HEK293T (cell line): ENCODE results near the gene CALML5.

Source experiments
- CTCF ChIA-PET: fragments of 350-600 bp; formaldehyde crosslinking; extraction: SDS; loops from one replicate; lab custom pipeline; 2021; ENCODE audit warnings: antibody characterized with exemption, inconsistent platforms; lab: Yijun Ruan, JAX
- POLR2A ChIA-PET: fragments of 350-600 bp; formaldehyde crosslinking; extraction: SDS; loops from one replicate; lab custom pipeline; 2020; ENCODE audit warnings: antibody characterized with exemption, inconsistent platforms; lab: Yijun Ruan, JAX
- DNase-seq: peaks from one replicate; pipeline ENCODE4 v3.0.0; 2012; ENCODE audit warnings: mixed read lengths; ENCODE audit errors: extremely low spot score
- ARNT ChIP-seq: fragments of 450-650 bp; IDR thresholded peaks from 2 replicates; pipeline ENCODE4 v1.6.1; 2017; ENCODE audit warnings: mild to moderate bottlenecking
- BHLHE40 ChIP-seq: fragments of 450-650 bp; IDR thresholded peaks from 2 replicates; pipeline ENCODE4 v1.6.1; 2016; ENCODE audit warnings: mild to moderate bottlenecking, moderate library complexity, borderline replicate concordance
- CTBP1 ChIP-seq: fragments of 450-650 bp; IDR thresholded peaks from 2 replicates; pipeline ENCODE4 v1.6.1; 2016; ENCODE audit warnings: borderline replicate concordance
- ELF4 ChIP-seq: fragments of 450-650 bp; IDR thresholded peaks from 2 replicates; pipeline ENCODE4 v1.6.1; 2017; ENCODE audit warnings: antibody characterized with exemption
- FOXA1 ChIP-seq: fragments of 450-650 bp; IDR thresholded peaks from 2 replicates; pipeline ENCODE4 v1.6.1; 2016; ENCODE audit warnings: mild to moderate bottlenecking
- FOXK2 ChIP-seq: fragments of 450-650 bp; IDR thresholded peaks from 2 replicates; pipeline ENCODE4 v1.6.1; 2016; ENCODE audit warnings: mild to moderate bottlenecking
- FOXM1 ChIP-seq: fragments of 450-650 bp; IDR thresholded peaks from 2 replicates; pipeline ENCODE4 v1.6.1; 2017; ENCODE audit warnings: mild to moderate bottlenecking, borderline replicate concordance
- HDGF ChIP-seq: fragments of 450-650 bp; IDR thresholded peaks from 2 replicates; pipeline ENCODE4 v1.6.1; 2017; ENCODE audit warnings: antibody characterized with exemption, borderline replicate concordance
- L3MBTL2 ChIP-seq: fragments of 450-650 bp; conservative IDR thresholded peaks from 2 replicates; pipeline ENCODE4 v1.6.1; 2016; ENCODE audit warnings: mild to moderate bottlenecking
- LEF1 ChIP-seq: fragments of 450-650 bp; IDR thresholded peaks from 2 replicates; pipeline ENCODE4 v1.6.1; 2017; ENCODE audit warnings: mild to moderate bottlenecking, borderline replicate concordance
- NFRKB ChIP-seq: fragments of 450-650 bp; IDR thresholded peaks from 2 replicates; pipeline ENCODE4 v1.6.1; 2016; ENCODE audit warnings: mild to moderate bottlenecking, moderate library complexity
- SP1 ChIP-seq: fragments of 450-650 bp; IDR thresholded peaks from 2 replicates; pipeline ENCODE4 v1.6.1; 2017
- SUZ12 ChIP-seq: fragments of 450-650 bp; IDR thresholded peaks from 2 replicates; pipeline ENCODE4 v1.6.1; 2016; ENCODE audit warnings: mild to moderate bottlenecking
- TARDBP ChIP-seq: fragments of 450-650 bp; IDR thresholded peaks from 2 replicates; pipeline ENCODE4 v1.6.1; 2016
- ZNF384 ChIP-seq: fragments of 450-650 bp; IDR thresholded peaks from 2 replicates; pipeline ENCODE4 v1.6.1; 2016
- TF ChIP-seq, protein P1 (sequence below): fragments of 450-650 bp; IDR thresholded peaks from 2 replicates; pipeline ENCODE4 v1.6.1; 2016

The CALML5 gene

DNA sequence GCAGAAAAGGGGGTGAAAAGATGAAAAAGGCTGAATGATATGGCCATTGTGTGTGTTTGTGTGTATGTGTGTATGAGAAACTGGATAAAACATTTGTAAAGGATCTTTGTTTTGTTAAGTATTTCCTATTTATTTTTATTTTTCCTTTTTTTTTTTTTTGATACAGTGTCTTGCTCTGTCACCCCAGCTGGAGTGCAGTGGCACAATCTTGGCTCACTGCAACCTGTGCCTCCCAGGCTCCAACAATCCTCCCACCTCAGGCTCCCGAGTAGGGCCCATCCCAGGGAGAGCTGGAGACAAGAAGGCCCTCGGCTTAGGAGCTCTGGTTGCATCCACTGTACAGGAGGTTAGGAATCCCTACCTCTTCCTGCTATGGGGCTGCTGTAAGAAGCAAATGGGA is 6.9 kb upstream of the CALML5 start:
- no peak for TF ChIP-seq FOXK2
- no peak for TF ChIP-seq TARDBP
- no peak for TF ChIP-seq FOXM1
- no peak for TF ChIP-seq L3MBTL2
- no peak for TF ChIP-seq BHLHE40
- no peak for TF ChIP-seq CTBP1
- TF ChIP-seq SP1, result no peak
- no peak for TF ChIP-seq ELF4
- no peak for TF ChIP-seq ARNT
- TF ChIP-seq SUZ12, result no peak
- no peak for TF ChIP-seq NFRKB
- no peak for TF ChIP-seq ZNF384
- no peak for TF ChIP-seq HDGF
- no peak for TF ChIP-seq LEF1
- TF ChIP-seq, protein P1, sequence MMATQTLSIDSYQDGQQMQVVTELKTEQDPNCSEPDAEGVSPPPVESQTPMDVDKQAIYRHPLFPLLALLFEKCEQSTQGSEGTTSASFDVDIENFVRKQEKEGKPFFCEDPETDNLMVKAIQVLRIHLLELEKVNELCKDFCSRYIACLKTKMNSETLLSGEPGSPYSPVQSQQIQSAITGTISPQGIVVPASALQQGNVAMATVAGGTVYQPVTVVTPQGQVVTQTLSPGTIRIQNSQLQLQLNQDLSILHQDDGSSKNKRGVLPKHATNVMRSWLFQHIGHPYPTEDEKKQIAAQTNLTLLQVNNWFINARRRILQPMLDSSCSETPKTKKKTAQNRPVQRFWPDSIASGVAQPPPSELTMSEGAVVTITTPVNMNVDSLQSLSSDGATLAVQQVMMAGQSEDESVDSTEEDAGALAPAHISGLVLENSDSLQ, result no peak
- TF ChIP-seq FOXA1, result no peak
- ChIA-PET CTCF (interaction anchor here (0.6 to 0.7 kb wide), 2 partner anchors 12 to 110 kb away, joined by 3 to 4 read pairs; no protein-coding TSS in a partner anchor), POLR2A (no interaction called here)
- no peak for DNase-seq

DNA sequence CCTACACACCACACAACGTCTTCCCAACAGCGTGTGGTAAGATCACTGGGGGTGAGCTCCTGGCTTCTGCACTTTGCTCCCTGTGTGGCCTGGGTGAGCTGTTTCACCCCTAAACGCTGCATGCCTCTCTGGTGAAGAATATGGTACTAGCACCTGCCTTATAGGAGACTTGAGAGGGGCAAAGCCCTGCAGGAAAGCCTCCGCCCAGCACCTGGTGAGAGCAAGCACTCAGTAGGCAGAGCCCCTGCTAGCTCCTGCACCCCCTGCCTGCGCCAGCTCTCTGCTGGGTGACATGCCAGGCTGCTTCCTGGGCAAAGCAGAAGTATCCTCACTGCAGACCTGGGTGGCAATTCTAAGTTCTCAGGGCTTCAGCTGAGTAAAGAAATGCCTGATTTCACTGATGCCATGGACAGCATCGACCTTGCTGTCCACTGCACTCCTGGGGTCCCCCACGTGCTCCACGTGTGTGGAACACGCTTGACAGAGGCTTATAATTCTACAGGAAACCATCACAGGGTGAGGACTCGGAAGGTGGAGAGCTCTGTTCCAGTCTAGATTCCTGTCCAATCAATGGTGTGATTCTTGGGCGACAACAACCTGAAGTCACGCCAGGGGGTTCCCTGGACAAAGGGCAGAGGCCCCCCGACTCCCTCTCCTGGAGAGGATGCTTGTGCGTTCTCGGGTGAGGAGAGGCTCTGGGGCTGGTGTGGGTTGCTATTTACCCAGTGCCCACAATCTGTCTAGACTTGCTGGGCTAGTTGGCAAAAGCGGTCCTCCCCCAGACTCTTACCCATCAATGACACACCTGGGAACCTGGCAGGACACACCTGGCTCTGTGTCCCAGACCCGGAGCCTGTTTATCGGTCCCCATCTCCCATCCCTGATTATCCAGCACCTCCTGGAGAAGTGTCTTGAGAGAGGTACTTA is 5.0 kb upstream of the CALML5 start:
- no peak for DNase-seq
- ChIA-PET POLR2A (no interaction called here), CTCF (no interaction called here)
- TF ChIP-seq FOXK2, result no peak
- no peak for TF ChIP-seq HDGF
- no peak for TF ChIP-seq CTBP1
- no peak for TF ChIP-seq ARNT
- TF ChIP-seq ZNF384, result no peak
- no peak for TF ChIP-seq FOXM1
- TF ChIP-seq LEF1, result no peak

DNA sequence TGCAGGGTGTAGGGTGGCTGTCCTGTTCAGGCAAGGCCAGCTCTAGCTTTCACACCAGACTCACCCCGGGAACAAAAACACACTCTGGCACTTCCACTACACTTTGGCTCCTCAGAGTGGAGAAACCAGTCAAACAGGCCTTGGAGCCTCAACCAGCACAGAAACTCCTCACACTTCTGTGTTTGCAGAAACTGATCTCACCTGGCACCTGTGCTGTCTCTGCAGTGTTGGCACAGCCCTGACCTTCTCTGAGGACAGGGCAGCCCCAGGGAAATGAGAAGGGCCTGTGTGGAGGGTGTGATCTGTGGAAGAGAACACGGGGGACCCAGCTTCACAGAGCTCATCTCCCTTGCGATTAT is 4.1 kb upstream of the CALML5 start:
- TF ChIP-seq ZNF384 (no peak), NFRKB (no peak), SUZ12 (no peak), TARDBP (no peak)
- no peak for DNase-seq
- ChIA-PET POLR2A (interaction anchor here (1.2 kb wide), 1 partner anchor 45 kb away, joined by 3 read pairs; no protein-coding TSS in a partner anchor), CTCF (no interaction called here)

DNA sequence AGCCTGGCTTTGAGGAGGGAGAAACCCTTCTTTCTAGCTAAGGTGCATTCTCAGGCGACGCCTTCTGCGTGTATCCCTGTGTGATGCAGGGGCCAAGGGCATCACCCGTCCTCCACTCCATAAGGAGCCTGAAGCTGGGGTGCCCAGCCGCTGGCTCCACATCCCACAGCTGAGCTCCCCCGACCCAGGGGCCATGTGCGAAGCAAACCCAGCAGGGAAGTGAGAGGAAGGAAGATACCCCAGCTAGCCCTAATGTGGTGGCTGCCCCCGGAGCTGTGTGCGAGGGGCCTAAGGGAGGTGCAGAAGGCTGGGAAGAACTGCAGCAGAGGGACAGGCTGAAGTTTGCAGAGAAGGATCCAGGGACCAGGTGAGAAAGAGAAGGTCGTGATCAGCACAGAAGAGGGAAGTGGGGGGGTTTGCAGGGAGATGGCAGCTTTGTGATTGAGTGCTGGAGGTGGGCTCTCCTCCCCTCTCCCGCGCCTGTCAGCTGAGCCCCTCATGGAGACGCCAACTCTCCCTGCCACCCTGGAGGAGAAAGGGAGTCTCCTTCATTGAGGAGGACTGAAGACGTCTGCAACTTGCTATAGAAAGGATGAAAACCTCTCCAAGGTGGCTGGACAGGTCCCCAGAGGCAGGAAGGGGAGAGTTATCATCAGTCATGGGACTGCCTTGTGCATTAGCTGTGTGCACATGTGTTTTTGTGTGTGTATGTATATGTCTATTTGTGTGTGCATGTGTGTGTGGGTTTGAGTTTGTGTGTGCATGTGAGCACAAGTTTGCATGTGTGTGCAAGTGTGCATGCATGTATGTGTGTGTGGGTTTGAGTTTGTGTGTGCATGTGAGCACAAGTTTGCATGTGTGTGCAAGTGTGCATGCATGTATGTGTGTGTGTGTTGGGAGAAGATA is 3.5 kb upstream of the CALML5 start:
- DNase-seq, result no peak
- TF ChIP-seq HDGF, result no peak
- TF ChIP-seq, protein P1, result no peak
- no peak for TF ChIP-seq SP1
- TF ChIP-seq FOXK2, result no peak
- TF ChIP-seq ARNT, result no peak
- no peak for TF ChIP-seq L3MBTL2
- no peak for TF ChIP-seq ZNF384
- TF ChIP-seq ELF4, result no peak
- TF ChIP-seq FOXA1, result no peak
- TF ChIP-seq FOXM1, result no peak
- TF ChIP-seq CTBP1, result no peak
- no peak for TF ChIP-seq BHLHE40
- no peak for TF ChIP-seq SUZ12
- TF ChIP-seq NFRKB, result no peak
- no peak for TF ChIP-seq TARDBP
- no peak for TF ChIP-seq LEF1
- POLR2A ChIA-PET, result interaction anchor here (1.2 kb wide), 1 partner anchor 46 kb away, joined by 3 read pairs; no protein-coding TSS in a partner anchor
- CTCF ChIA-PET, result no interaction called here

DNA sequence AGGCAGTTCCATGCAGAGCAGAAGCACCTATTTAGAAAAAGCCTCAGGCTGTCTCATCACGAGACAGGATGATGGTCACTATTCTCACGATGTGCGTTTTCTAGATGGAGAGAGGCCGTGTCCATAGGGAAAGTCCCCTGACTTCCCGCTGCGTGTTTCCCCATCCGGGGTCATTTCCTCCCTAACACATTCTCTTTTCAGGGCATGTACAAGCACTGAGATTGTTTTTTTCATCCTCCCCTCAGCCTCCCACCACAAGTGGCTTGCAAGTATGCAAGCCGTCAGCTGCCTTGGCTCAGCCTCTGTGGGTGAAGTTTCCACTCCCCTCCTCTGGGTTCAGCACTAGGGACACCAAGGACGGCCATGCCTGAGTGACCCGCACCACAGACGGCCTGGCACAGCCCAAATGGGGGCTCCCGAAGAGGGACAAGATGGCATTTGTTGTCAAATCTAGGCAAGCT is 2.7 kb upstream of the CALML5 start:
- TF ChIP-seq CTBP1 (no peak), SUZ12 (no peak), FOXK2 (no peak), HDGF (no peak), BHLHE40 (no peak), FOXM1 (no peak), ELF4 (no peak), L3MBTL2 (no peak), SP1 (no peak), TARDBP (no peak), LEF1 (no peak), FOXA1 (no peak), NFRKB (no peak), ARNT (no peak)
- CTCF ChIA-PET, result interaction anchor here (0.8 kb wide), 1 partner anchor 59 kb away, joined by 4 read pairs; no protein-coding TSS in a partner anchor
- POLR2A ChIA-PET, result no interaction called here
- no peak for DNase-seq

DNA sequence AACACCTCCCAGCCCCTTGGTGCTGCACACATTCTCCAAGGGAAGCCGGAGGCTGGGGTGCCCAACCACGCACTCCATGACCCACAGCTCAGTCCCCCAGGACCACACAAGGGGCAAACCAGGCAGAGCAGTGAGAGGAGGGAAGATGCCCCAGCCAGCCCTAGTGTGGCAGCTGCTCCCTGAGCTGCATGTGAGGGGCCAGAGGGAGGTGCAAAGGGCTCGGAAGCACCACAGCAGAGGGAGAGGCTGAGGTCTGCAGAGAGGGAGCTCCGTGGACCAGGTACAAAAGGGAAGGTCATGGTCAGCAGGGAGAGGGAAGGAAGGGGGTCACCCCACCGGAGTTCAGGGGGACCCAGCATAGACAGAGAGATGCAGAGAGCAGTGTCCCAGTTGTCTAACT is 1.5 kb upstream of the CALML5 start:
- ChIA-PET POLR2A (interaction anchor here (0.8 kb wide), 1 partner anchor 9 kb away, joined by 3 read pairs; no protein-coding TSS in a partner anchor), CTCF (no interaction called here)
- no peak for DNase-seq
- no peak for TF ChIP-seq ARNT
